ENCODE measurements around the gene DNM2.

- TF ChIP-seq, protein P1, sequence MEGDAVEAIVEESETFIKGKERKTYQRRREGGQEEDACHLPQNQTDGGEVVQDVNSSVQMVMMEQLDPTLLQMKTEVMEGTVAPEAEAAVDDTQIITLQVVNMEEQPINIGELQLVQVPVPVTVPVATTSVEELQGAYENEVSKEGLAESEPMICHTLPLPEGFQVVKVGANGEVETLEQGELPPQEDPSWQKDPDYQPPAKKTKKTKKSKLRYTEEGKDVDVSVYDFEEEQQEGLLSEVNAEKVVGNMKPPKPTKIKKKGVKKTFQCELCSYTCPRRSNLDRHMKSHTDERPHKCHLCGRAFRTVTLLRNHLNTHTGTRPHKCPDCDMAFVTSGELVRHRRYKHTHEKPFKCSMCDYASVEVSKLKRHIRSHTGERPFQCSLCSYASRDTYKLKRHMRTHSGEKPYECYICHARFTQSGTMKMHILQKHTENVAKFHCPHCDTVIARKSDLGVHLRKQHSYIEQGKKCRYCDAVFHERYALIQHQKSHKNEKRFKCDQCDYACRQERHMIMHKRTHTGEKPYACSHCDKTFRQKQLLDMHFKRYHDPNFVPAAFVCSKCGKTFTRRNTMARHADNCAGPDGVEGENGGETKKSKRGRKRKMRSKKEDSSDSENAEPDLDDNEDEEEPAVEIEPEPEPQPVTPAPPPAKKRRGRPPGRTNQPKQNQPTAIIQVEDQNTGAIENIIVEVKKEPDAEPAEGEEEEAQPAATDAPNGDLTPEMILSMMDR (IDR thresholded peaks at IDR 0.05), result no peak
- no peak for TF ChIP-seq POLR2A (IDR thresholded peaks at IDR 0.05)
Measured at GRCh38 chr19:10707440-10707839, 10.4 kb upstream of the DNM2 start.
